Muscle of arm (tissue), 12 donors: ENCODE data around the gene ESRRG. TPM values are rescaled to one million over a fixed set of nuclear protein-coding genes. Genes with fewer than 3 reads are reported as not detected.

Source experiments
- DNase-seq: peaks from one replicate; pipeline ENCODE4 v3.0.0-alpha.2; 2013
- polyA plus RNA-seq, 12 donors: library from polyadenylated mRNA; unstranded; fragments of 120-200 nt; gene quantifications; one replicate each; pipeline ENCODE4 v1.2.1, GENCODE V29; 2013; ENCODE audit not compliant: insufficient read length in 12 of 12

The ESRRG gene
- polyA plus RNA-seq, 12 donors = 5.9 to 32.7 (median 21.4) TPM; not detected in 1

GRCh38 chr1:216523043-216523442 is 200.2 kb downstream of the ESRRG start:
- DNase-seq = no peak

GRCh38 chr1:216521477-216521876 is 201.8 kb downstream of the ESRRG start:
- DNase-seq = no peak

GRCh38 chr1:216518844-216519627 is 204.2 kb downstream of the ESRRG start:
- no peak for DNase-seq

- no peak for DNase-seq
Observed at GRCh38 chr1:216502528-216503162, 220.6 kb downstream of the ESRRG start.

GRCh38 chr1:216500273-216500967 is 222.8 kb downstream of the ESRRG start:
- DNase-seq = no peak

GRCh38 chr1:216499581-216500272 is 223.5 kb downstream of the ESRRG start:
- no peak for DNase-seq

GRCh38 chr1:216498277-216498676 is 225.0 kb downstream of the ESRRG start:
- DNase-seq = no peak

- no peak for DNase-seq
Observed at GRCh38 chr1:216485042-216485441, 238.2 kb downstream of the ESRRG start.

GRCh38 chr1:216483672-216484401 is 239.4 kb downstream of the ESRRG start:
- no peak for DNase-seq

- DNase-seq = no peak
Observed at GRCh38 chr1:216482620-216483019, 240.6 kb downstream of the ESRRG start.

- DNase-seq = no peak
Observed at GRCh38 chr1:216478238-216478637, 245.0 kb downstream of the ESRRG start.

- DNase-seq = no peak
Observed at GRCh38 chr1:216476341-216476740, 246.9 kb downstream of the ESRRG start.

GRCh38 chr1:216475659-216476276 is 247.5 kb downstream of the ESRRG start:
- no peak for DNase-seq

GRCh38 chr1:216466162-216466801 is 256.9 kb downstream of the ESRRG start:
- DNase-seq = no peak

- no peak for DNase-seq
Observed at GRCh38 chr1:216464489-216464888, 258.7 kb downstream of the ESRRG start.

GRCh38 chr1:216462066-216462775 is 261.0 kb downstream of the ESRRG start:
- DNase-seq = no peak

- DNase-seq = no peak
Observed at GRCh38 chr1:216461466-216461865, 261.8 kb downstream of the ESRRG start.

GRCh38 chr1:216459651-216460207 is 263.5 kb downstream of the ESRRG start:
- no peak for DNase-seq

- no peak for DNase-seq
Observed at GRCh38 chr1:216458812-216459211, 264.4 kb downstream of the ESRRG start.
